GM18873 (cell line): ENCODE data around the gene ACIN1.

Source experiments
- ATAC-seq: cut with Tn5 transposase; IDR thresholded peaks from one replicate; pipeline ENCODE4 v1.9.1; 2021; ENCODE audit warnings: mild to moderate bottlenecking, moderate library complexity, moderate number of reproducible peaks; ENCODE audit not compliant: unreplicated experiment, low FRiP score

ACIN1 gene

GRCh38 chr14:23062002-23062401 lies 32.9 kb downstream of the ACIN1 start:
- no peak for ATAC-seq

- ATAC-seq: no peak
Observed at GRCh38 chr14:23060536-23061260, 34.2 kb downstream of the ACIN1 start.

- no peak for ATAC-seq
Observed at GRCh38 chr14:23058654-23059504, 36.1 kb downstream of the ACIN1 start.

- ATAC-seq: peak; percentile 52
Observed at GRCh38 chr14:23057757-23058653, 36.9 kb downstream of the ACIN1 start.

- ATAC-seq: no peak
Observed at GRCh38 chr14:23056956-23057756, 37.8 kb downstream of the ACIN1 start, which contains the start of gene CDH24. CDH24 (minus strand) TSS chr14:23057520; CDS start chr14:23055733, 1,787 bp downstream.

- ATAC-seq: no peak
Observed at GRCh38 chr14:23056145-23056955, 38.6 kb downstream of the ACIN1 start.

DNA sequence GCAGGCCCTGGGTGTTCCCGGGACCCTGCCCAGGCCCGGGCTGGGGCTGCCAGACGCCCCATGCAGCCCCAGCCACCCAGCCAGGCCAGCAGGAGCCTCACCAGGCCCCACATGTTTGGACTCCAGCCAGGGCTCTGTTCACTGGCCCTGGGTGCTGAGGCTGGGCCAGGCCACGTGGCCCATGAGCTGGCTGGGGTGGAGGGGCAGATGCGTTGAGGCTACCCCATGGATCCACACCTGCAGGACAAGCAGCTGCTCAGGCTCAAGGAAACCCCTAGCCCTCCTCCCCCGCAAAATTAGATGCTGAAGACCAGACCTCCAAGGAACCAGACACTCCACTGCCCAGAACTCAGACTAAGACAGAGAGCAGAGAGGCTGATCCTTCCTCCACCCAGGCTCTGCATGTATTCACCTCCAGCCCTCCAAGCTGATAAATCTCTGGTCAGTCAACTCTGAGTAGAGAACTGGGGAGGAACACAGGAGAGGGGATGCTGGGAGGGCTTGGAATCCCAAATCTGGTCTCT lies 39.3 kb downstream of the ACIN1 start:
- no peak for ATAC-seq

GRCh38 chr14:23055147-23055550 lies 39.8 kb downstream of the ACIN1 start:
- no peak for ATAC-seq

GRCh38 chr14:23054000-23054811 lies 40.7 kb downstream of the ACIN1 start:
- no peak for ATAC-seq

GRCh38 chr14:23053426-23053825 lies 41.5 kb downstream of the ACIN1 start:
- ATAC-seq: no peak

DNA sequence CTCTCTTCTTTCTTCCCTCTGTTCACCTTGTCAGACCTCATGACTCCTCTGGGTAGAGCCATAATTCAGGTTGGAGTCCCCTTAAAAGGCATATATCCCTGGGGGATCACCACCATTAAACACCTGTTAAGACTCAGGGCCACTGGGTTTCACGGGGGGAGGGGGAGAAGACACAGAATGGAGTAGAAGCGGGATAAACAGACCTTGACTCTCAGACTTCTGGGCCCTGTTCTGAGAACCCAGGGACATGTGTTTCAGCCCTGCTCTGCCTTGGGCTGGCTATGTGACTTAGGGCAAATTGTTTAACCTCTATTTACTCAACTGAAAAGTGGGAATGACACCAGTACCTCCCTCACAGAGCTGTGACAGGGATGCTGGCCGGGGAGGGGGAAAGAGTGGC lies 42.3 kb downstream of the ACIN1 start:
- no peak for ATAC-seq

GRCh38 chr14:23052182-23052623 lies 42.7 kb downstream of the ACIN1 start:
- ATAC-seq: no peak

DNA sequence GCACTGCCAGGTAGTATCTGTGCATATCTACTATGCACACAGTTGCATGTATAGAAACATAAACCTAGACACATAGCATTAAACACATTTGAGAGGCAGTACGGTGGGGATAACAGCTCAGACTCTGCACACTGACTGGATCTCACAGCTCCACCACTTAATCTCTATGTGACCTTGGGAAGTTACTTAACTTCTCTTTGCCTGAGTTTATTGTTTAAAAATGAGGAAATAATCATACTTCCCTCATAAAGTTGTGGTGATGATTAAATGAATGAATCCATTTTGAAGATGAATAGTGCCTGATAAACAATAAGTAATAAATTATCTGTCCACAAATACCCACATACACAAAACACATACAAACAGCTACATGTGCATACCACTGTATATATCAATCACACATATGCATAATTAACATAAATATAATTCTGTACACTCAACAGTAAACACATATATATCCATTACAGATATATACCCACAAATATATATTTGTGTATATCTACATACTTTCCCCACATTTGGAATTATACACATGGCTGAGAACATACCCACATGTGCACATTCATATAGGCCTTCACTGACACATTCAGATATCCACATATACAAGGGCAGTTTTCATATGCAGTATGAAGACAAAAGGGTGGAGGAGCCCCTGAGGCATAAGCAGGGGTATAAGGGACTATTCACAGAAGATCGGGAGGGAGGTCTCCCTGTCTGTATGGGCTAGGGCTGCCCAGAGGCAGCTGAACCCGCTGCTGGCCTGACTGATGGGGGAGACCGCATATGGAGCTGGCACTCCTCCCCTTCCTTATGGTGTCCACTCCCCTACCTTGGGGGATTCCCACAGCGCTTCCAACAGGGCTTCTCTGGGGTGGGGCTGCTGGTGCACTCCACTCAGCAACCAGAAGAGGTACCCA lies 43.5 kb downstream of the ACIN1 start:
- ATAC-seq: no peak

DNA sequence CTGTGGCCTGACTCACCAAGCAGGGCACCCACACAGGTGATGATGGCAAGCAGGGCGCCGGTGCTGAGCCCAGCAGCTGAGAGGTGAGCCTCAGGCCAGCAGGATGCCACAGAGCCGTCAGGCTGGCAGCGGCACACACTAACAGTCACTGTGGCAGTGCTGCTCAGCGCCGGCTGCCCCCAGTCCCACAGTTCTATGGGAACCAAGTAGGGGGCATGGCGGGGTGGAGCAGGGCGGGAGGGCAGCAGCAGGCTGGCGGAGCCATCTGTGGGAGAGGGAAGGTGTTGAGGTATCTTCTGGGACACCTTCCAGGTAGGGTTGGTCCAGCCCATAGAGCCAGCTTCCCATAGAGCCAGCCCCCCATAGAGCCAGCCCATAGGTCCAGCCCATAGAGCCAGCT lies 45.9 kb downstream of the ACIN1 start:
- no peak for ATAC-seq

DNA sequence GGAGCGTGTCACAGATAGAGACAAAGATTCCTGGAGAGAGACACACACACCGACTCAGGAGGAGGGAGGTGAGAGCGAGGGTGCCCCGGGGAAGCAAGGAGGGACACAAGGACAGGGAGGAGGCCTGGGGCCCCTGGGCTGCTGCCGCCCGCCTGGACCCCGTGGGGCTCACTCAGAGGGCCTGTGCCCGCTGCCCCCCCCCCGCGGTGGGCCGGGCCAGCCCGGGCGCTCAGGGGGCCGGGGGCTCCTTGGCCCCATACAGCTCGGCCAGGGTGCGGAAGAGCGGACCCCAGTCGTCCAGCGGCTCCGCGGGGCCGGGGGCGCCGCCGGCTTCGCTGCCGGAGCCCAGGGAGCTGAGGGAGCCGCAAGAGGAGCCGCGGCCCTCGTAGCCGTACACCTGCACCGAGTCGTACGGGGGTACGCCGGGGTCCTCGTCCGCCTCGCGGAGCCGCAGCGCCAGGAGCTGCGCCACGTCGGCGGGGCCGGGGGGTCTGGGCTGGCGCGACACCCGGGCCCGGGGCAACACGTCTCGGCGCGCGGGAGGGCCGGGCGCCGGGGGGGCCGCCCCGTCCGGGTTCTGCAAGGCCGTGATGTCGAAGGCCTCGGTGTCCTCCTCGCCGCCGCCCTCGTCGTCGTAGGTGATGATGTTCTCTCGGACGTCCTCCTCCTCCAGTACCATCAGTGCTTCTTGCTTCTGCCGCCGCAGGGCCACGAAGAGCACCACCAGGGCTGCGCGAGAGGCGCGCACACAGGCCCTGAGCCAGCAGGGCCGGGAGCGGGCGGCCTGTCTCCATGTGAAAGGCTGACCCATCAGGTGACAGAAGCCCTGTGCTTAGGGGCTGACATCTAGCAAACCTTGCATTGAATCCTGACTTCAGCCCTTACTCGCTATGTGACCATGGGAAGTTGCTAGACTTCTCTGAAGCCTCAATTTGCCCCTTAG lies 46.9 kb downstream of the ACIN1 start:
- ATAC-seq: no peak
